Measurements from ENCODE around the gene GUCY1A2. TPM values are rescaled to one million over a fixed set of nuclear protein-coding genes. Genes with fewer than 3 reads are reported as not detected.

The GUCY1A2 gene
- total RNA-seq, 1 experiment from 2014 or later = not detected

DNA sequence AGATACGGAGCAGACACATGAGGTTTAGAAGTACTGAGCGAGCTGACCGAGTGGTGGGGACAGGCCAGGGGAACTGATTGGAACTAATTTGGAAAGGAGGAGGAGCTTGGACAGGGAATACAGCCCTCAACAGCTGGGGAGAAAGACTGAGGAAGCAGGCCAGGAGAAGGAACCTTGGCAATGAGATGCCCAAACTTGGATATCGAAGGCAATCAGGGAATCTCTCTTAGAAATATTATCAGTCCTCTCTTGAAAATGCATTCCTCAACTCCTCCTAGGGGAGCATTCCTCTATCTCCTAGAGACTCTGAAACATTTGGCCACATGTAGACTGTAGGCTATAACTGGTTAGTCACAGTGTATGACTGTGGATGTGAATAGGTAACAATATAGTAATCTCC lies 284.6 kb downstream of the GUCY1A2 start:
- peaks cover 27% of the 10 kb centered on the region for H3K9me3 Mint-ChIP-seq (ENCODE audit: unreplicated experiment)
- H3K4me3 Mint-ChIP-seq (ENCODE audit: unreplicated experiment) = no peak overlapping the region
- no peaks in the 10 kb centered on the region for H3K36me3 Mint-ChIP-seq (ENCODE audit: insufficient read depth, unreplicated experiment)
- BruUV-seq (replicated peaks) = no TSS peak
- Histone ChIP-seq H3K4me1 (no peaks in the 10 kb centered on the region), H3K9me3 (0 out of 2 replicates have a peak, but pooled peaks cover 2% of the 10 kb centered on the region), H3K27me3 (replicated peaks; ENCODE audit: control insufficient read depth, insufficient read depth, low read length) (no peaks in the 10 kb centered on the region), H3K4me3 (ENCODE audit: low read depth, low read length) (no peak overlapping the region), H3K36me3 (ENCODE audit: control insufficient read depth, insufficient read depth, low read length) (no peaks in the 10 kb centered on the region)
- no peak for DNase-seq
- ChIA-PET CTCF (no interaction called here), POLR2A (no interaction called here)
- H3K27me3 Mint-ChIP-seq (ENCODE audit: insufficient read depth, unreplicated experiment) = no peaks in the 10 kb centered on the region
- no peaks in the 10 kb centered on the region for H3K4me1 Mint-ChIP-seq (ENCODE audit: low read depth, unreplicated experiment)
- TF ChIP-seq, protein P1, sequence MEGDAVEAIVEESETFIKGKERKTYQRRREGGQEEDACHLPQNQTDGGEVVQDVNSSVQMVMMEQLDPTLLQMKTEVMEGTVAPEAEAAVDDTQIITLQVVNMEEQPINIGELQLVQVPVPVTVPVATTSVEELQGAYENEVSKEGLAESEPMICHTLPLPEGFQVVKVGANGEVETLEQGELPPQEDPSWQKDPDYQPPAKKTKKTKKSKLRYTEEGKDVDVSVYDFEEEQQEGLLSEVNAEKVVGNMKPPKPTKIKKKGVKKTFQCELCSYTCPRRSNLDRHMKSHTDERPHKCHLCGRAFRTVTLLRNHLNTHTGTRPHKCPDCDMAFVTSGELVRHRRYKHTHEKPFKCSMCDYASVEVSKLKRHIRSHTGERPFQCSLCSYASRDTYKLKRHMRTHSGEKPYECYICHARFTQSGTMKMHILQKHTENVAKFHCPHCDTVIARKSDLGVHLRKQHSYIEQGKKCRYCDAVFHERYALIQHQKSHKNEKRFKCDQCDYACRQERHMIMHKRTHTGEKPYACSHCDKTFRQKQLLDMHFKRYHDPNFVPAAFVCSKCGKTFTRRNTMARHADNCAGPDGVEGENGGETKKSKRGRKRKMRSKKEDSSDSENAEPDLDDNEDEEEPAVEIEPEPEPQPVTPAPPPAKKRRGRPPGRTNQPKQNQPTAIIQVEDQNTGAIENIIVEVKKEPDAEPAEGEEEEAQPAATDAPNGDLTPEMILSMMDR (IDR thresholded peaks at IDR 0.05; ENCODE audit: insufficient read depth in 1 of 2, low read depth in 1 of 2, low read length in 1 of 2, severe bottlenecking in 1 of 2, unreplicated experiment in 1 of 2) = no peak
- intact Hi-C loops (cut with micrococcal nuclease; ENCODE audit: unreplicated experiment) = no loop called here
- H3K27ac Mint-ChIP-seq (ENCODE audit: unreplicated experiment) = no peak overlapping the region

DNA sequence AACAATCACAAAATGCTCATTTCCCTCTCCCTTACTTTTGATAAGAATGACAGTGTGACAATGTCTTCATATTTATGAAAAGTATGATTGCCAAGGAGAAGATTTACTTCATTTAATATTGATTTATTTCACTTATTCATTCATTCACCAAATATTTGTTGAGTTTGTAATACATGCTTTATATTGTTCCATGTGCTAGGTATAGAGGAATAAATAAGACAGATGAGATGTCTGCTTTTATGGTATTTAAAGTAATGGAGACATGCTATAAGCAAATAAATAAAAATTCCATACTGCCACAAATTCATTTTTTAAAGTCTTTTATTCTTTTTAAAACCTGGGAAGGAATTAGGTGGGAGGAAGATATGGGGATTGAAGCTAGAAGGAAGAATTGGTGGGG lies 289.4 kb downstream of the GUCY1A2 start:
- H3K4me1 ChIP-seq = no peaks in the 10 kb centered on the region
- no peaks in the 10 kb centered on the region for H3K27me3 Mint-ChIP-seq (ENCODE audit: insufficient read depth, unreplicated experiment)
- no peak overlapping the region for H3K27ac Mint-ChIP-seq (ENCODE audit: unreplicated experiment)
- H3K4me3 Mint-ChIP-seq (ENCODE audit: unreplicated experiment) = no peak overlapping the region
- POLR2A ChIA-PET = no interaction called here
- H3K36me3 ChIP-seq (ENCODE audit: control insufficient read depth, insufficient read depth, low read length) = no peaks in the 10 kb centered on the region
- H3K36me3 Mint-ChIP-seq (ENCODE audit: insufficient read depth, unreplicated experiment) = no peaks in the 10 kb centered on the region
- BruUV-seq (replicated peaks) = no TSS peak
- TF ChIP-seq, protein P1 (IDR thresholded peaks at IDR 0.05; ENCODE audit: insufficient read depth in 1 of 2, low read depth in 1 of 2, low read length in 1 of 2, severe bottlenecking in 1 of 2, unreplicated experiment in 1 of 2) = no peak
- H3K9me3 ChIP-seq = no peaks in the 10 kb centered on the region
- H3K9me3 Mint-ChIP-seq (ENCODE audit: unreplicated experiment) = no peaks in the 10 kb centered on the region
- H3K27me3 ChIP-seq (replicated peaks; ENCODE audit: control insufficient read depth, insufficient read depth, low read length) = no peaks in the 10 kb centered on the region
- peaks cover 6% of the 10 kb centered on the region for H3K4me1 Mint-ChIP-seq (ENCODE audit: low read depth, unreplicated experiment)
- DNase-seq = no peak
- intact Hi-C loops (cut with micrococcal nuclease; ENCODE audit: unreplicated experiment) = no loop called here
- no peak overlapping the region for H3K4me3 ChIP-seq (ENCODE audit: low read depth, low read length)
- CTCF ChIA-PET = no interaction called here

DNA sequence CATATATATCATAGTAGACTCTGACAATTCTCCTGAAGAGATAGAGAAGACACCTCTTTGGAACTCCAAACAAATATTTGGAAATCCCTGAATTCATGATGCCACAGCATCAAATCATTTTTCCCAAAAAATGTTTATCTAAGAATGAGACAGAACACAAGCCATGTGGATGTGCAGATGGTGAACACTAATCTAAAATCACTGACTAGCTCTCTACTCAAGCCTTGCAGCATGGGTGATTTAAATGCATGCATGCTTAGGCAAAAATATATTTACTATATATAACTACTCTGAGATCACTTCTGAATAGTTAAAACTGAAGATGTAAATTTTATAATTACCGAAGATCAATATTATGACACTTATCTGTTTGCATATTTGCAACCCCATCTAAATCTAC lies 289.9 kb downstream of the GUCY1A2 start:
- Mint-ChIP-seq H3K9me3 (ENCODE audit: unreplicated experiment) (no peaks in the 10 kb centered on the region), H3K36me3 (ENCODE audit: insufficient read depth, unreplicated experiment) (no peaks in the 10 kb centered on the region), H3K4me1 (ENCODE audit: low read depth, unreplicated experiment) (peaks cover 7% of the 10 kb centered on the region), H3K27ac (ENCODE audit: unreplicated experiment) (no peak overlapping the region), H3K4me3 (ENCODE audit: unreplicated experiment) (no peak overlapping the region), H3K27me3 (ENCODE audit: insufficient read depth, unreplicated experiment) (no peaks in the 10 kb centered on the region)
- no peaks in the 10 kb centered on the region for H3K27me3 ChIP-seq (replicated peaks; ENCODE audit: control insufficient read depth, insufficient read depth, low read length)
- no peaks in the 10 kb centered on the region for H3K4me1 ChIP-seq
- H3K4me3 ChIP-seq (ENCODE audit: low read depth, low read length) = no peak overlapping the region
- intact Hi-C loops (cut with micrococcal nuclease; ENCODE audit: unreplicated experiment) = no loop called here
- TF ChIP-seq, protein P1 (IDR thresholded peaks at IDR 0.05; ENCODE audit: insufficient read depth in 1 of 2, low read depth in 1 of 2, low read length in 1 of 2, severe bottlenecking in 1 of 2, unreplicated experiment in 1 of 2) = no peak
- no peaks in the 10 kb centered on the region for H3K36me3 ChIP-seq (ENCODE audit: control insufficient read depth, insufficient read depth, low read length)
- no TSS peak for BruUV-seq (replicated peaks)
- no peaks in the 10 kb centered on the region for H3K9me3 ChIP-seq
- POLR2A ChIA-PET = no interaction called here
- no peak for DNase-seq
- CTCF ChIA-PET = no interaction called here
